ENCODE results near the gene MS4A8.

GRCh38 chr11:60739114-60739513 is 39.7 kb downstream of the MS4A8 start:
- TF ChIP-seq, protein P1, sequence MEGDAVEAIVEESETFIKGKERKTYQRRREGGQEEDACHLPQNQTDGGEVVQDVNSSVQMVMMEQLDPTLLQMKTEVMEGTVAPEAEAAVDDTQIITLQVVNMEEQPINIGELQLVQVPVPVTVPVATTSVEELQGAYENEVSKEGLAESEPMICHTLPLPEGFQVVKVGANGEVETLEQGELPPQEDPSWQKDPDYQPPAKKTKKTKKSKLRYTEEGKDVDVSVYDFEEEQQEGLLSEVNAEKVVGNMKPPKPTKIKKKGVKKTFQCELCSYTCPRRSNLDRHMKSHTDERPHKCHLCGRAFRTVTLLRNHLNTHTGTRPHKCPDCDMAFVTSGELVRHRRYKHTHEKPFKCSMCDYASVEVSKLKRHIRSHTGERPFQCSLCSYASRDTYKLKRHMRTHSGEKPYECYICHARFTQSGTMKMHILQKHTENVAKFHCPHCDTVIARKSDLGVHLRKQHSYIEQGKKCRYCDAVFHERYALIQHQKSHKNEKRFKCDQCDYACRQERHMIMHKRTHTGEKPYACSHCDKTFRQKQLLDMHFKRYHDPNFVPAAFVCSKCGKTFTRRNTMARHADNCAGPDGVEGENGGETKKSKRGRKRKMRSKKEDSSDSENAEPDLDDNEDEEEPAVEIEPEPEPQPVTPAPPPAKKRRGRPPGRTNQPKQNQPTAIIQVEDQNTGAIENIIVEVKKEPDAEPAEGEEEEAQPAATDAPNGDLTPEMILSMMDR (IDR thresholded peaks at IDR 0.05): no peak
- TF ChIP-seq POLR2A (IDR thresholded peaks at IDR 0.05): no peak
- TF ChIP-seq POLR2AphosphoS5 (IDR thresholded peaks at IDR 0.05; ENCODE audit: insufficient read depth in 1 of 2, low read depth in 1 of 2): no peak
